ENCODE results near the gene UBQLNL. TPM values are rescaled to one million over a fixed set of nuclear protein-coding genes. Genes with fewer than 3 reads are reported as not detected.

The UBQLNL gene
- polyA plus RNA-seq, 1 of the 3 experiments (the other 2 are of a cell fraction): 0.03 TPM

GRCh38 chr11:5547982-5548381, 31.5 kb upstream of the UBQLNL start:
- Histone ChIP-seq H3K4me1 (ENCODE audit: control insufficient read depth in 1 of 2, insufficient read depth in 2 of 2, low read depth in 1 of 2, low read length in 1 of 2) (no peaks in the 10 kb centered on the region), H3K36me3 (replicated peaks in 1 of 2; ENCODE audit: control insufficient read depth in 1 of 2, insufficient read depth in 2 of 2, low read length in 1 of 2) (no peaks in the 10 kb centered on the region), H3F3A (replicated peaks; ENCODE audit: insufficient read depth) (no peaks in the 10 kb centered on the region), H3K27me3 (ENCODE audit: insufficient read depth) (peaks cover 8% of the 10 kb centered on the region; the same call in 1 of the 2 replicates), H3K27ac (ENCODE audit: low read depth in 2 of 2, low read length in 1 of 2) (no peak overlapping the region), H3K9me3 (no peaks in the 10 kb centered on the region), H3K4me3 (ENCODE audit: low read depth in 2 of 2, low read length in 1 of 2) (no peak overlapping the region), H4K20me1 (ENCODE audit: insufficient read depth) (no peaks in the 10 kb centered on the region), H3K4me2 (no peak overlapping the region), H3K79me2 (ENCODE audit: insufficient read depth) (no peaks in the 10 kb centered on the region), H2AFZ (ENCODE audit: low read depth) (no peak overlapping the region), H3K9ac (no peak overlapping the region), H3K9me2 (no peaks in the 10 kb centered on the region)
- WGBS (ENCODE audit: low lambda C conversion rate): 0% methylated on average over 1 of the region's 1 CpG
- POLR2A ChIA-PET: no interaction called here
- CTCF ChIA-PET: interaction anchor here (0.9 kb wide), 1 partner anchor 17 kb away, joined by 3 read pairs; no protein-coding TSS in a partner anchor
- no peak for TF ChIP-seq SIN3A (IDR thresholded peaks at IDR 0.05; ENCODE audit: borderline replicate concordance, low read depth, low read length)
- TF ChIP-seq, protein P1, sequence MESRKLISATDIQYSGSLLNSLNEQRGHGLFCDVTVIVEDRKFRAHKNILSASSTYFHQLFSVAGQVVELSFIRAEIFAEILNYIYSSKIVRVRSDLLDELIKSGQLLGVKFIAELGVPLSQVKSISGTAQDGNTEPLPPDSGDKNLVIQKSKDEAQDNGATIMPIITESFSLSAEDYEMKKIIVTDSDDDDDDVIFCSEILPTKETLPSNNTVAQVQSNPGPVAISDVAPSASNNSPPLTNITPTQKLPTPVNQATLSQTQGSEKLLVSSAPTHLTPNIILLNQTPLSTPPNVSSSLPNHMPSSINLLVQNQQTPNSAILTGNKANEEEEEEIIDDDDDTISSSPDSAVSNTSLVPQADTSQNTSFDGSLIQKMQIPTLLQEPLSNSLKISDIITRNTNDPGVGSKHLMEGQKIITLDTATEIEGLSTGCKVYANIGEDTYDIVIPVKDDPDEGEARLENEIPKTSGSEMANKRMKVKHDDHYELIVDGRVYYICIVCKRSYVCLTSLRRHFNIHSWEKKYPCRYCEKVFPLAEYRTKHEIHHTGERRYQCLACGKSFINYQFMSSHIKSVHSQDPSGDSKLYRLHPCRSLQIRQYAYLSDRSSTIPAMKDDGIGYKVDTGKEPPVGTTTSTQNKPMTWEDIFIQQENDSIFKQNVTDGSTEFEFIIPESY (IDR thresholded peaks at IDR 0.05; ENCODE audit: borderline replicate concordance, low read depth): no peak
- no peak for TF ChIP-seq GATA2 (CRISPR knock-in tag; IDR thresholded peaks at IDR 0.05)
- TF ChIP-seq, protein P2, sequence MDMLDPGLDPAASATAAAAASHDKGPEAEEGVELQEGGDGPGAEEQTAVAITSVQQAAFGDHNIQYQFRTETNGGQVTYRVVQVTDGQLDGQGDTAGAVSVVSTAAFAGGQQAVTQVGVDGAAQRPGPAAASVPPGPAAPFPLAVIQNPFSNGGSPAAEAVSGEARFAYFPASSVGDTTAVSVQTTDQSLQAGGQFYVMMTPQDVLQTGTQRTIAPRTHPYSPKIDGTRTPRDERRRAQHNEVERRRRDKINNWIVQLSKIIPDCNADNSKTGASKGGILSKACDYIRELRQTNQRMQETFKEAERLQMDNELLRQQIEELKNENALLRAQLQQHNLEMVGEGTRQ (IDR thresholded peaks at IDR 0.05; ENCODE audit: borderline replicate concordance, low read depth, low read length): no peak
- TF ChIP-seq ELF1 (IDR thresholded peaks at IDR 0.05): no peak
- TF ChIP-seq CHD2 (IDR thresholded peaks at IDR 0.05; ENCODE audit: low read length, partially characterized antibody): no peak
- no peak for TF ChIP-seq IRF3 (IDR thresholded peaks at IDR 0.05; ENCODE audit: low read depth, low read length)
- TF ChIP-seq EP300 (IDR thresholded peaks at IDR 0.05; ENCODE audit: borderline replicate concordance in 1 of 2, low read depth in 1 of 2, low read length in 1 of 2): no peak
- TF ChIP-seq MXI1 (IDR thresholded peaks at IDR 0.05; ENCODE audit: low read depth, low read length): no peak
- no peak for TF ChIP-seq TEAD4 (IDR thresholded peaks at IDR 0.05; ENCODE audit: borderline replicate concordance, insufficient read depth)
- TF ChIP-seq, protein P3, sequence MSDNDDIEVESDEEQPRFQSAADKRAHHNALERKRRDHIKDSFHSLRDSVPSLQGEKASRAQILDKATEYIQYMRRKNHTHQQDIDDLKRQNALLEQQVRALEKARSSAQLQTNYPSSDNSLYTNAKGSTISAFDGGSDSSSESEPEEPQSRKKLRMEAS (IDR thresholded peaks at IDR 0.05; ENCODE audit: low read depth): no peak
- TF ChIP-seq MEF2A (IDR thresholded peaks at IDR 0.05; ENCODE audit: borderline replicate concordance, low read depth): no peak
- TF ChIP-seq TCF12 (IDR thresholded peaks at IDR 0.05): no peak
- TF ChIP-seq FOXJ3 (CRISPR knock-in tag; IDR thresholded peaks at IDR 0.05): no peak
- no peak for TF ChIP-seq REST (IDR thresholded peaks at IDR 0.05; ENCODE audit: low read depth, low read length)
- no peak for TF ChIP-seq YY1 (IDR thresholded peaks at IDR 0.05; ENCODE audit: low read depth)
- DNase-seq: no peak

Measured in SK-N-SH (cell line).